HEK293 (cell line): ENCODE measurements around the gene CD44.

ENCODE experiments used
- CTCF ChIA-PET: fragments of 350-600 bp; formaldehyde crosslinking; extraction: SDS; loops from one replicate; lab custom pipeline; 2021; ENCODE audit warnings: antibody characterized with exemption; lab: Yijun Ruan, JAX
- POLR2A ChIA-PET: fragments of 300-600 bp; formaldehyde crosslinking; extraction: SDS; loops from one replicate; lab custom pipeline; 2020; ENCODE audit warnings: antibody characterized with exemption, inconsistent platforms; lab: Yijun Ruan, JAX
- H3K27ac ChIP-seq: fragments of 200-500 bp; sonication (Bioruptor generic); 2 replicates; pipeline ENCODE4 v1.5.1; 2014; ENCODE audit warnings: low read depth, low read length, control low read depth, inconsistent platforms; ENCODE audit errors: extremely low read depth
- H3K36me3 ChIP-seq, 2 experiments: fragments of 200-500 bp in 1 of 2; sonication (Bioruptor generic) in 1 of 2; 1 replicate in 1 of 2; 2 replicates in 1 of 2; pipeline ENCODE4 v1.5.1; 2014 to 2017; ENCODE audit warnings: inconsistent platforms in 2 of 2, low read length in 2 of 2; ENCODE audit not compliant: control insufficient read depth in 2 of 2, insufficient read depth in 1 of 2
- H3K4me1 ChIP-seq: fragments of 200-500 bp; sonication (Bioruptor generic); 2 replicates; pipeline ENCODE4 v1.5.1; 2014; ENCODE audit warnings: mild to moderate bottlenecking, low read length, inconsistent platforms; ENCODE audit not compliant: control insufficient read depth, insufficient read depth
- H3K4me3 ChIP-seq: 2 replicates; pipeline ENCODE4 v1.5.1; 2011; ENCODE audit warnings: low read depth, mild to moderate bottlenecking, control low read depth, low read length, moderate library complexity
- H3K9me3 ChIP-seq: fragments of 200-500 bp; sonication (Bioruptor generic); 2 replicates; pipeline ENCODE4 v1.5.1; 2014; ENCODE audit warnings: low read depth, low read length, inconsistent platforms; ENCODE audit not compliant: control insufficient read depth, insufficient read depth
- AEBP2 ChIP-seq: fragments of 450-650 bp; formaldehyde crosslinking; IDR thresholded peaks from 2 replicates; pipeline ENCODE4 v1.5.1; 2016; ENCODE audit warnings: missing biosample characterization, missing genetic modification characterization, borderline replicate concordance
- ELK4 ChIP-seq: IDR thresholded peaks from 2 replicates; pipeline ENCODE4 v1.6.1; 2011; ENCODE audit warnings: mild to moderate bottlenecking, low read depth, low read length, borderline replicate concordance
- GLI2 ChIP-seq: fragments of 450-650 bp; formaldehyde crosslinking; IDR thresholded peaks from 2 replicates; pipeline ENCODE4; 2017; ENCODE audit warnings: missing biosample characterization, missing genetic modification characterization, low read depth, borderline replicate concordance
- GLIS2 ChIP-seq: fragments of 450-650 bp; formaldehyde crosslinking; IDR thresholded peaks from 2 replicates; pipeline ENCODE4 v1.5.1; 2016; ENCODE audit warnings: missing biosample characterization, missing genetic modification characterization
- KLF1 ChIP-seq: fragments of 450-650 bp; formaldehyde crosslinking; IDR thresholded peaks from 2 replicates; pipeline ENCODE4 v1.5.1; 2016; ENCODE audit warnings: missing biosample characterization, missing genetic modification characterization
- KLF10 ChIP-seq: fragments of 450-650 bp; IDR thresholded peaks from 2 replicates; pipeline ENCODE4 v1.5.1; 2018; ENCODE audit warnings: missing biosample characterization, mild to moderate bottlenecking, missing genetic modification characterization
- KLF8 ChIP-seq: fragments of 450-650 bp; formaldehyde crosslinking; IDR thresholded peaks from 2 replicates; pipeline ENCODE4 v1.5.1; 2016; ENCODE audit warnings: missing biosample characterization, missing genetic modification characterization
- REPIN1 ChIP-seq: fragments of 450-650 bp; formaldehyde crosslinking; IDR thresholded peaks from 2 replicates; pipeline ENCODE4 v1.5.1; 2017; ENCODE audit warnings: missing biosample characterization, missing genetic modification characterization, low read depth
- TCF7L2 ChIP-seq: IDR thresholded peaks from 2 replicates; pipeline ENCODE4 v1.6.1; 2011; ENCODE audit warnings: low read depth, mild to moderate bottlenecking, inconsistent platforms, low read length, moderate library complexity, borderline replicate concordance
- YY1 ChIP-seq: fragments of 450-650 bp; formaldehyde crosslinking; IDR thresholded peaks from 2 replicates; pipeline ENCODE4 v1.5.1; 2018; ENCODE audit warnings: missing biosample characterization, missing genetic modification characterization
- ZBTB1 ChIP-seq: fragments of 450-650 bp; formaldehyde crosslinking; IDR thresholded peaks from 2 replicates; pipeline ENCODE4 v1.5.1; 2016; ENCODE audit warnings: missing biosample characterization, missing genetic modification characterization
- ZFP3 ChIP-seq: fragments of 450-650 bp; formaldehyde crosslinking; IDR thresholded peaks from 2 replicates; pipeline ENCODE4 v1.5.1; 2016; ENCODE audit warnings: low read depth, missing biosample characterization, missing genetic modification characterization
- ZNF155 ChIP-seq: fragments of 450-650 bp; formaldehyde crosslinking; IDR thresholded peaks from 2 replicates; pipeline ENCODE4 v1.5.1; 2016; ENCODE audit warnings: missing biosample characterization, missing genetic modification characterization
- ZNF266 ChIP-seq: fragments of 450-650 bp; formaldehyde crosslinking; IDR thresholded peaks from 2 replicates; pipeline ENCODE4 v1.5.1; 2016; ENCODE audit warnings: missing biosample characterization, missing genetic modification characterization, low read depth
- ZNF341 ChIP-seq: fragments of 450-650 bp; formaldehyde crosslinking; IDR thresholded peaks from 2 replicates; pipeline ENCODE4; 2016; ENCODE audit warnings: low read depth, missing biosample characterization, missing genetic modification characterization
- ZNF501 ChIP-seq: fragments of 450-650 bp; formaldehyde crosslinking; IDR thresholded peaks from 2 replicates; pipeline ENCODE4 v1.5.1; 2016; ENCODE audit warnings: missing biosample characterization, missing genetic modification characterization
- ZNF610 ChIP-seq: fragments of 450-650 bp; formaldehyde crosslinking; IDR thresholded peaks from 2 replicates; pipeline ENCODE4 v1.5.1; 2016; ENCODE audit warnings: missing biosample characterization, missing genetic modification characterization, borderline replicate concordance
- ZNF629 ChIP-seq: fragments of 450-650 bp; formaldehyde crosslinking; IDR thresholded peaks from 2 replicates; pipeline ENCODE4 v1.5.1; 2017; ENCODE audit warnings: missing biosample characterization, missing genetic modification characterization
- ZNF792 ChIP-seq: fragments of 450-650 bp; formaldehyde crosslinking; IDR thresholded peaks from 2 replicates; pipeline ENCODE4 v1.5.1; 2016; ENCODE audit warnings: missing biosample characterization, missing genetic modification characterization
- ZNF830 ChIP-seq: fragments of 450-650 bp; IDR thresholded peaks from 2 replicates; pipeline ENCODE4 v1.5.0; 2018; ENCODE audit warnings: missing biosample characterization, missing genetic modification characterization, low read depth, mild to moderate bottlenecking, moderate library complexity

Gene CD44

DNA sequence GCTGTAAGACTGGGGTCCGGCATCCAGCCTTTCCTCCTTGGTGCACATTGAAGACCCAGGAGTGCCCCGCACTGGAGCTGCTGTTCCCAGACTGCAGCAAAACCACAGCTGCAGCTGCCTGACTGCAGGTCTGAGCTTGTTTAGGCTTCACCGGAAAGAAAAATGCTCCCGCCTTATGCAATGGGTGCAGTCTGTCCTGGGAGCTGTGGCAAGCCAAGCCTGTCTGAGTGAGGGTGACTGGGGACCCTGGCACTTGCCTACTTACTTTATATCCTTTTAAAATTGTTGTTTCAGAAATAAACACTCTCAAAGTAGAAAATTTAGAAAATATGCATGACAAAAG is 23.3 kb upstream of the CD44 start:
- Histone ChIP-seq H3K36me3 (no peaks in the 10 kb centered on the region), H3K27ac (no peak overlapping the region), H3K9me3 (no peaks in the 10 kb centered on the region), H3K4me1 (no peaks in the 10 kb centered on the region), H3K4me3 (no peak overlapping the region)
- TF ChIP-seq YY1 (tag by site-specific recombination) (no peak), AEBP2 (tag by site-specific recombination) (no peak), ZNF792 (tag by site-specific recombination) (no peak)
- ChIA-PET CTCF (no interaction called here), POLR2A (no interaction called here)

DNA sequence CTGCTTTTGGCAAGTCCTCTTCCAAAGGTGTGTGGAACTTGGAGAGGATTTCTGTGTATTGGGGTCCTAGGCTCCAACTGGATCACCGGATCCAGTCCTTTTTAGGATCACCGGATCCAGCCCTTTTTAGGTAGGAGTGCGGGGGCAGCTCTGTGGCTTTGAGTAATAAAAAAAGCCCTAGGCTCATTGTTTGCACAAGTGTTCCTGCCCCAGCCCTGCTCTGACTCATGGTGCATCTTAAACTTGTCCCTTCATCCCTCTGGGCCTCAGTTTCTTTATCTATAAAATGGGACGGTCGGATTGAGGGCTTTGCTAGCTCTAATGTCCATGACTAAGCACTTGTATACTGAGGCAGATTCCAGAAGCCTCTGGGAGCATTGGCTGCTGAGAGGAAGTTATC is 22.7 kb upstream of the CD44 start:
- H3K4me1 ChIP-seq, result no peaks in the 10 kb centered on the region
- H3K27ac ChIP-seq, result no peak overlapping the region
- H3K4me3 ChIP-seq, result no peak overlapping the region
- TF ChIP-seq REPIN1 (tag by site-specific recombination) (no peak), ZNF610 (tag by site-specific recombination) (no peak), ZFP3 (no peak), ZNF266 (no peak)
- TF ChIP-seq, all 188 proteins: peak for 0
- Histone ChIP-seq H3K9me3 (no peaks in the 10 kb centered on the region), H3K36me3 (no peaks in the 10 kb centered on the region)
- ChIA-PET POLR2A (no interaction called here), CTCF (no interaction called here)

- H3K4me1 ChIP-seq, result no peaks in the 10 kb centered on the region
- H3K27ac ChIP-seq, result no peak overlapping the region
- no peaks in the 10 kb centered on the region for H3K36me3 ChIP-seq
- TF ChIP-seq ZNF830 (tag by site-specific recombination), result no peak
- TF ChIP-seq TCF7L2, result no peak
- no peak for TF ChIP-seq KLF10 (tag by site-specific recombination)
- TF ChIP-seq ZNF792 (tag by site-specific recombination), result no peak
- no peak for TF ChIP-seq GLI2 (tag by site-specific recombination)
- TF ChIP-seq ZNF629 (tag by site-specific recombination), result no peak
- TF ChIP-seq GLIS2, result no peak
- no peak for TF ChIP-seq KLF8
- no peak for TF ChIP-seq ZBTB1 (tag by site-specific recombination)
- TF ChIP-seq ELK4, result no peak
- no peak for TF ChIP-seq ZNF501 (tag by site-specific recombination)
- no peak for TF ChIP-seq ZNF341 (tag by site-specific recombination)
- no peak for TF ChIP-seq KLF1
- TF ChIP-seq ZNF155 (tag by site-specific recombination), result no peak
- H3K4me3 ChIP-seq, result no peak overlapping the region
- ChIA-PET CTCF (interaction anchor here (0.6 kb wide), 1 partner anchor 173 kb away, joined by 3 read pairs; no protein-coding TSS in a partner anchor), POLR2A (interaction anchor here (0.7 kb wide), 1 partner anchor 86 kb away, joined by 3 read pairs; no protein-coding TSS in a partner anchor)
- no peaks in the 10 kb centered on the region for H3K9me3 ChIP-seq
Measured at GRCh38 chr11:35116762-35117640, 22.0 kb upstream of the CD44 start.
